Stomach (tissue), 9 donors: ENCODE data around the gene KRT9. TPM values are rescaled to one million over a fixed set of nuclear protein-coding genes. Genes with fewer than 3 reads are reported as not detected.
"Not testable (repeated sequence)": the region's sequence is repeated elsewhere in the genome, so short reads cannot be mapped to it uniquely, and the experiment has no call there.

Experiments
- DNase-seq, 2 donors: peaks; one replicate each; pipeline versions ENCODE4 v3.0.0 to v3.0.0-alpha.2; 2013 to 2019
- H3K27ac ChIP-seq, 5 donors: fragments of 200-600 bp in 4 of 5; sonication (generic) in 4 of 5; one replicate each; pipeline ENCODE4 v1.5.1; 2013 to 2019; ENCODE audit warnings: mild to moderate bottlenecking in 1 of 5, moderate library complexity in 1 of 5
- H3K27me3 ChIP-seq, 3 donors: fragments of 200-600 bp; sonication (generic); one replicate each; pipeline ENCODE4 v1.5.1; 2017 to 2019; ENCODE audit warnings: mixed run types in 1 of 3
- H3K36me3 ChIP-seq, 4 donors: fragments of 200-600 bp; sonication (generic); 1 replicate in 3 of 4; 2 replicates in 1 of 4; pipeline ENCODE4 v1.5.1; 2016 to 2019
- H3K4me1 ChIP-seq, 4 donors: fragments of 200-600 bp; sonication (generic); one replicate each; pipeline ENCODE4 v1.5.1; 2016 to 2019
- H3K4me3 ChIP-seq, 4 donors: fragments of 200-600 bp; sonication (generic) in 3 of 4; one replicate each; pipeline ENCODE4 v1.5.1; 2016 to 2019; ENCODE audit warnings: mild to moderate bottlenecking in 1 of 4
- H3K9me3 ChIP-seq, 4 donors: fragments of 200-600 bp; sonication (generic); one replicate each; pipeline ENCODE4 v1.5.1; 2016 to 2019
- EP300 ChIP-seq: sonication (generic); formaldehyde crosslinking; IDR thresholded peaks from one replicate; pipeline ENCODE4 v1.6.1; 2017; ENCODE audit warnings: antibody characterized with exemption
- POLR2A ChIP-seq, 4 donors: fragments of 450-650 bp; IDR thresholded peaks; one replicate each; pipeline ENCODE4 v1.6.1; 2016; ENCODE audit warnings: antibody characterized with exemption in 4 of 4, control low read depth in 2 of 4, mild to moderate bottlenecking in 1 of 4, moderate library complexity in 1 of 4
- POLR2AphosphoS5 ChIP-seq, 3 donors: sonication (generic); formaldehyde crosslinking; IDR thresholded peaks; one replicate each; pipeline ENCODE4 v1.6.1; 2016; ENCODE audit warnings: antibody characterized with exemption in 3 of 3
- WGBS, 5 donors: extraction: QIAGEN DNeasy Blood & Tissue Kit in 3 of 5; methylation state at CpG; one replicate each; pipeline versions ENCODE4 v1.1.5 to v1.1.7; 2013 to 2018; 5-methylcytosine and 5-hydroxymethylcytosine counted together
- intact Hi-C: fragments of 100-400 bp; cut with DNase I; formaldehyde crosslinking; loops from one replicate; pipeline ENCODE4 v1.15.1; 2023; ENCODE audit warnings: low total_unique reads
- polyA plus RNA-seq, 3 donors: library from polyadenylated mRNA; stranded (reverse); fragments of 200-250 nt; gene quantifications; one replicate each; pipeline ENCODE4 v1.2.3, GENCODE V29; 2013
- total RNA-seq, 5 donors: library from RNA; depleted of rRNA; stranded (reverse); fragments of >200 nt; gene quantifications; one replicate each; pipeline versions ENCODE4 v1.1.0 to v1.2.3, GENCODE V29; 2014 to 2016
- TF ChIP-seq, protein P1 (sequence below), 7 experiments: fragments of 450-650 bp in 4 of 7; fragments of 200-600 bp in 3 of 7; sonication (generic) in 3 of 7; IDR thresholded peaks; one replicate each; pipeline ENCODE4 v1.5.1; 2016 to 2019; ENCODE audit warnings: antibody characterized with exemption in 7 of 7, control low read depth in 2 of 7, mild to moderate bottlenecking in 1 of 7
- donor health status: healthy with polysubstance abuse.
- donor health status: Bipolar disorder and iron deficiency.
- donor health status: healthy.

KRT9 gene
- total and polyA plus RNA-seq, 8 donors = not detected

GRCh38 chr17:41610965-41611640 lies 39.2 kb upstream of the KRT9 start:
- H3K36me3 ChIP-seq = no peaks in the 10 kb centered on the region
- peaks cover 0 to 18% (median 12%) of the 10 kb centered on the region in 4 donors for H3K9me3 ChIP-seq
- H3K27me3 ChIP-seq = peaks cover 0 to 59% (median 6%) of the 10 kb centered on the region in 3 donors
- no peak for DNase-seq
- 82 to 95% (median 88%) methylated on average over 23 to 25 of the region's 25 CpGs for WGBS, 5 donors
- intact Hi-C loops = no loop called here
- no peak overlapping the region for H3K4me3 ChIP-seq
- no peak overlapping the region for H3K27ac ChIP-seq
- no peaks in the 10 kb centered on the region for H3K4me1 ChIP-seq
- TF ChIP-seq POLR2AphosphoS5 (IDR thresholded peaks at IDR 0.05) = no peak

- Histone ChIP-seq H3K27me3 (peaks cover 0 to 56% (median 3%) of the 10 kb centered on the region in 3 donors), H3K9me3 (peaks cover 0 to 19% (median 15%) of the 10 kb centered on the region in 4 donors)
- H3K36me3 ChIP-seq, intact Hi-C loops, DNase-seq, H3K27ac ChIP-seq, H3K4me1 ChIP-seq, H3K4me3 ChIP-seq: not testable (repeated sequence)
- 9 to 33% (median 24%) methylated on average over 3 to 10 of the region's 10 CpGs for WGBS, 5 donors
Measured at GRCh38 chr17:41610061-41610517, 38.2 kb upstream of the KRT9 start.

DNA sequence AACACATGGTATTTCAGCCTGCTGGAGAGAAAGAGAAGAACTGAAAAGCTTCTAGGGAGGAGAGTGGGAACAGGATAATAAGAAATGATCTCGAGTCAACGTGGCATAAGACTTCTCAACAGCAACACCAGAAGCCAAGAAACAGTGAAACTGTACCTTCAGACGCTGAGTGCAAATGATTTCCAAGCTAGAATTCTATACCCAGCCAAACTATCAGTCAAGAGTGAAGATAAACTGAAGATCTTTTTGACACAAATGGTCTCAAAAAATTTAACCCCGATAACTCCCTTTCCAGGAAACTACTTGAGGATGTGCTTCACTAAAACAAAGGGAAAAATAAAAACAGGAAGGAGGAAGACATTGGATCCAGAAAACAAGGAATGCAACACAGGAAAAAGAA lies 35.1 kb upstream of the KRT9 start:
- intact Hi-C loops, H3K4me1 ChIP-seq, H3K4me3 ChIP-seq, H3K36me3 ChIP-seq, H3K27ac ChIP-seq, DNase-seq: not testable (repeated sequence)
- H3K27me3 ChIP-seq = peaks cover 0 to 32% (median 3%) of the 10 kb centered on the region in 3 donors
- peaks cover 0 to 19% (median 15%) of the 10 kb centered on the region in 4 donors for H3K9me3 ChIP-seq
- WGBS, 5 donors = 64 to 95% (median 69%) methylated on average over 4 of the region's 4 CpGs

DNA sequence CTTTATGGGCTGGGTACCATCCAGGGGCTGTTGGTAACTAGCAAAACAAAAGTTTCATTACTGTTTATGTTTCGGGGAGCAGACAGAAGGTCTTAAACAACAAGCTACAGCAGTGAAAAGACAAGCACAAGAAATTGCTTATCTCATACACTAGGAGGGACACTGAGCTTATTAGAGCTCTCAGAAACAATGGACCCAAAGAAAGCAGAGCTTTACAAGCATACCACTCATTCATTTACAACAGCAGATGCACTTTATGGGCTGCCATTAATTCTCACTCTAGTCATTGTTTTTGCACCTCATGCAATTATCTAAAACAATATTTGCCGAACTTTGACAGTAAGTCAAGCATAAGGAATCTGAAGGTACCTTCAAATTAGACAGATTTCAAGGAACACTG lies 30.7 kb upstream of the KRT9 start:
- Histone ChIP-seq H3K9me3 (peaks cover 0 to 16% (median 14%) of the 10 kb centered on the region in 4 donors), H3K4me1 (no peaks in the 10 kb centered on the region), H3K27ac (no peak overlapping the region), H3K36me3 (no peaks in the 10 kb centered on the region), H3K27me3 (peaks cover 0 to 7% (median 3%) of the 10 kb centered on the region in 3 donors), H3K4me3 (no peak overlapping the region)
- no peak for DNase-seq
- no peak for TF ChIP-seq EP300
- WGBS, 5 donors = 45 to 80% (median 62%) methylated on average over 2 of the region's 2 CpGs
- intact Hi-C loops = no loop called here

DNA sequence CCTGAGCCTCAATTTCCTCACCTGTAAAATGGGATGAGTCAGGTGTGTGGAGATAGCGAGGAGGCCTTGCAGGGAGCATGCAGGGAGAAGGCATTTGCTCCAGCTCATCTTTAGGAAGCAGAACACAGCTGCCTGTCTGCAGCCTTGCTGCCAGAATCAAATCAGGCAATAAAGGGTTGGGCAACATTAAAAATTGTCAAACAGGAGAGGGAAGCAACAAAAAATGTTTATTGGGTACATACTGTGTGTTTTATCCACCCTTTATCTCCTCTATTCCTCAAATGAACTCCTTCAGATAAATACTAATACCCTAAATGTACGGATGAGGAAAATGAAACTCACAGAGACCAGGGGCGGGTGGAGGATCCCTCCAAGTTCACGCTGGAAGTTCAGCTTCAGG lies 28.5 kb upstream of the KRT9 start:
- WGBS, 5 donors = 57 to 69% (median 64%) methylated on average over 4 of the region's 4 CpGs
- H3K9me3 ChIP-seq = no peaks in the 10 kb centered on the region
- no peak overlapping the region for H3K4me3 ChIP-seq
- intact Hi-C loops = no loop called here
- no peak overlapping the region for H3K27ac ChIP-seq
- H3K36me3 ChIP-seq = no peaks in the 10 kb centered on the region
- no peak for DNase-seq
- H3K4me1 ChIP-seq = no peaks in the 10 kb centered on the region
- no peak for TF ChIP-seq EP300
- no peak for TF ChIP-seq POLR2A (IDR thresholded peaks at IDR 0.05)
- peaks cover 0 to 10% (median 0%) of the 10 kb centered on the region in 3 donors for H3K27me3 ChIP-seq

DNA sequence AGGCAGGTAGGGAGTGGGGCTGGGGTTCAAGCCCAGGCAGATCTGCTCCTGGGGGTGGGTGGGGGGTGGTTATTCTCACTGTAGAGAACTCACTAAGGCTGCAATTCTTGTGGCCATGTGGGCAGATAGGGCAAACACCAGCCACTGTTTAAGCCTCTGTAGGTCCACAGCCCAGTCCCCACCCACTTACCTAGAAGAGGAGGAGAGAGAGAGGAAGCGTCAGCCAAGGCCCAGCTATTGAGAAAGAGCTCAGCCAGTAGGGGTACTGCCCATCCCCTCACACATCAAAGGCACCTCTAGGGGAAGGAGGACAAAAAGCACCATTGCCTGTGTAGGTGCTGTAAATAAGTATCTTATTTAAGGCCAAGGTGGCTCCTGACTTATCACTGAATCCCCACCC lies 27.8 kb upstream of the KRT9 start:
- H3K4me3 ChIP-seq = no peak overlapping the region
- H3K9me3 ChIP-seq = no peaks in the 10 kb centered on the region
- H3K4me1 ChIP-seq = no peaks in the 10 kb centered on the region
- peaks cover 0 to 14% (median 0%) of the 10 kb centered on the region in 3 donors for H3K27me3 ChIP-seq
- WGBS, 5 donors = 33 to 57% (median 43%) methylated on average over 1 of the region's 1 CpG
- no peak for DNase-seq
- no peak for TF ChIP-seq POLR2AphosphoS5 (IDR thresholded peaks at IDR 0.05)
- TF ChIP-seq, protein P1, sequence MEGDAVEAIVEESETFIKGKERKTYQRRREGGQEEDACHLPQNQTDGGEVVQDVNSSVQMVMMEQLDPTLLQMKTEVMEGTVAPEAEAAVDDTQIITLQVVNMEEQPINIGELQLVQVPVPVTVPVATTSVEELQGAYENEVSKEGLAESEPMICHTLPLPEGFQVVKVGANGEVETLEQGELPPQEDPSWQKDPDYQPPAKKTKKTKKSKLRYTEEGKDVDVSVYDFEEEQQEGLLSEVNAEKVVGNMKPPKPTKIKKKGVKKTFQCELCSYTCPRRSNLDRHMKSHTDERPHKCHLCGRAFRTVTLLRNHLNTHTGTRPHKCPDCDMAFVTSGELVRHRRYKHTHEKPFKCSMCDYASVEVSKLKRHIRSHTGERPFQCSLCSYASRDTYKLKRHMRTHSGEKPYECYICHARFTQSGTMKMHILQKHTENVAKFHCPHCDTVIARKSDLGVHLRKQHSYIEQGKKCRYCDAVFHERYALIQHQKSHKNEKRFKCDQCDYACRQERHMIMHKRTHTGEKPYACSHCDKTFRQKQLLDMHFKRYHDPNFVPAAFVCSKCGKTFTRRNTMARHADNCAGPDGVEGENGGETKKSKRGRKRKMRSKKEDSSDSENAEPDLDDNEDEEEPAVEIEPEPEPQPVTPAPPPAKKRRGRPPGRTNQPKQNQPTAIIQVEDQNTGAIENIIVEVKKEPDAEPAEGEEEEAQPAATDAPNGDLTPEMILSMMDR (IDR thresholded peaks at IDR 0.05) = no peak
- TF ChIP-seq POLR2A (IDR thresholded peaks at IDR 0.05) = no peak
- TF ChIP-seq EP300 = no peak
- intact Hi-C loops = no loop called here
- no peak overlapping the region for H3K27ac ChIP-seq
- no peaks in the 10 kb centered on the region for H3K36me3 ChIP-seq

- intact Hi-C loops = no loop called here
- H3K4me3 ChIP-seq = no peak overlapping the region
- no peaks in the 10 kb centered on the region for H3K36me3 ChIP-seq
- 62 to 76% (median 66%) methylated on average over 8 of the region's 8 CpGs for WGBS, 5 donors
- no peak for TF ChIP-seq POLR2AphosphoS5 (IDR thresholded peaks at IDR 0.05)
- TF ChIP-seq, protein P1 (IDR thresholded peaks at IDR 0.05) = no peak
- TF ChIP-seq EP300 = no peak
- TF ChIP-seq POLR2A (IDR thresholded peaks at IDR 0.05) = no peak
- H3K4me1 ChIP-seq = no peaks in the 10 kb centered on the region
- DNase-seq = no peak
- H3K27ac ChIP-seq = no peak overlapping the region
- H3K27me3 ChIP-seq = peaks cover 0 to 40% (median 0%) of the 10 kb centered on the region in 3 donors
- no peaks in the 10 kb centered on the region for H3K9me3 ChIP-seq
Measured at GRCh38 chr17:41595585-41595984, 23.7 kb upstream of the KRT9 start.
